Erythroblast (primary cell): ENCODE data around the gene LRRIQ4.

Experiments used
- GATA1 ChIP-seq: IDR thresholded peaks from 2 replicates; pipeline ENCODE4 v1.6.1; 2011; ENCODE audit warnings: low read depth, mild to moderate bottlenecking, control low read depth, low read length, moderate library complexity
- POLR2A ChIP-seq: IDR thresholded peaks from 2 replicates; pipeline ENCODE4 v1.6.1; 2011; ENCODE audit warnings: mild to moderate bottlenecking, low read length

DNA sequence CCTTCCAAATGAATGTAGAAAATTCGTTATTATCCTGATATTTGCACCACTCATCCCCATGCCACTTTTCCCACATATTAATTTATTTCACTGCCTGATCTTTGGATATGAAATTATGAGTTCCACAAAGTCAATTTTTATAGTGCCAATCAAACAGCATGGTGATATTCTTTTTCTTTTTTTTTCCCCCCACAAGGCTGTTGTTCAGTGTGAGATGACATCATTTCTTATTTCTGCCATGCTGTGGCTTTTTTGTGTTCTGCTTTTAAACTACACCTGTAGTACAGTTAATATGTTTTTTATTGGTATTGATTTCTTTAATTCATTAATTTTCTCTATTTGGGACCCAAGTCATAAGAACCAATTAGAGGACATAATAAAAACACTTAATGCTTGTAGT, 24.9 kb upstream of the LRRIQ4 start:
- TF ChIP-seq POLR2A, result no peak
- no peak for TF ChIP-seq GATA1
